Measurements from ENCODE around the gene BUB1. TPM values are rescaled to one million over a fixed set of nuclear protein-coding genes. Genes with fewer than 3 reads are reported as not detected.
"Not testable (repeated sequence)": the region's sequence is repeated elsewhere in the genome, so short reads cannot be mapped to it uniquely, and the experiment has no call there.

Gene BUB1
- total RNA-seq, 1 donor from 2014 or later = 7.8 TPM

DNA sequence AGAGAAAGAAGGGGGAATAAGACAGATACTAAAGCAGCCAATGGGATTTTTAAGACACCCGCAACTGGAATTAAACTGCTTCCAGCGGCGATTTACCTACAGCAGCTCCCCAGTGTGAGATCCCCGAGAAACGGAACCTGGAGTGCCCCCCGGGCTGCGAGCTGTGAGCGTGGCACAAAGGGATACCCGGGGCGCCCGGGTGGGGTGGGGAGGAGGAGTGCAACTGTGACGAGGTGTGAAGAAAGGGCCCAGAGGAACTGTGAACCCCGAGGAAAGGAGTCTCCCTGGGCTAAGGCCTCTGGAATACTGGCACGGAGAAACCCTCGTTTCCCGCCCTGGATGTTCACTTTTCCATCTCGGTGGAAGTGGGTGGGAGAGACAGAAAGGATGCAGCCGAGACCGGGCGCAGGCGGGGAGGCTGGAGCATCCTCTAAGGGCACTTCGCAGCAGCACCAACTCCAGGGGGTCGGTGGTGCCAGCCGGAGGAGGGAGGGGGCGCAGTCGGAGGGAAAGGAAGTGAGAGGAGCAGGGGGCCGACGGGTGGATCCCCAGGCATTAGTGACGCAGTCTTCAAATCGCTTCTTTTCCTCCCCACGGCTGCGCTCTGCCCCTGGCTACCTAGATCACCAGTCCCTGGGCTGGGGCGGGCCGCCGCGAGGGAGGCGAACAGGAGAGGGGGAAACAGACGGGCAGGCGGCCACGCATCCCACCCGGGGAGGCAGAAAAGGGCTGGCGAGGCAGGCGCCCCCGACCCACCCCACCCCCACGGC, 67.8 kb downstream of the BUB1 start:
- H3K4me1 ChIP-seq (ENCODE audit: control insufficient read depth in 3 of 3, insufficient read depth in 3 of 3, low read length in 3 of 3); H3K9me3 ChIP-seq (ENCODE audit: control insufficient read depth in 3 of 3, low read length in 3 of 3); H3K27me3 ChIP-seq (ENCODE audit: control insufficient read depth in 3 of 3, insufficient read depth in 3 of 3, low read length in 3 of 3); H3K9ac ChIP-seq (ENCODE audit: low read depth in 1 of 3, low read length in 3 of 3); H3K36me3 ChIP-seq (ENCODE audit: control insufficient read depth in 3 of 3, insufficient read depth in 3 of 3, low read length in 3 of 3); H3K4me3 ChIP-seq (ENCODE audit: low read length in 3 of 3); H3K27ac ChIP-seq (ENCODE audit: low read depth, low read length): not testable (repeated sequence)

DNA sequence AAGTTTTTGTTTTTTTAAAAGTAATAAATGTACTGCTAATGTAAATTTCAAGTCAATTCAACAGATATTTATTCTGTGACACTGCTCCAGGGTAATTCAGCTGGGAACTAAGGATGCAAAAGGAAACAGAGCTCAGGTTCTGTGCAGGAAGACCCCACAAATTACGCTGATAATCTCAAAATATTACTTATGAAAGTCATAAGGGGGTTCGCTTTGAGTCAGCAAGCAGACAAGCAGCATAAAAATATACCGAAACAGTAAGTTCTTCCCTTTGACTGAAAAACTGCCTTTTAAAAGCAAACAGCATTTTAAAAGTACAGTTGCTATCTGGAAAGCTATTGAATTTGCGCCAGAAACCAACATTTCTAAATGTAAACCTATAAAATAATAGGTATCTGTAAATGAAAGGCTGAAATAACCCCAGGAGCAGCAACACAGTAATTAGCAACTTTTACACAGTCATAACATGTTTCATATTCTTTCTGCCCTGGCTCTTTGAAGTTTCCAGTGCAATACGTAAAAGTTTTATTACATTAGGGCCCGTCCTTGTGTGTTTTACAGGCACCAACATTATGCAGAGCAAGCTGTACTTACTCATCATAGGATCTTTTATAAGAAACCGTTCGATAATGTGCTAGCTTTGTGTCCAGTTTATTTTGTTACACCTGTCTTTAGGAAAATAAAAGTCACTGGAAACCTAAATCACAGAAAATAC, 68.9 kb downstream of the BUB1 start:
- H3K27me3 ChIP-seq (ENCODE audit: control insufficient read depth in 3 of 3, insufficient read depth in 3 of 3, low read length in 3 of 3); H3K4me1 ChIP-seq (ENCODE audit: control insufficient read depth in 3 of 3, insufficient read depth in 3 of 3, low read length in 3 of 3); H3K9me3 ChIP-seq (ENCODE audit: control insufficient read depth in 3 of 3, low read length in 3 of 3); H3K36me3 ChIP-seq (ENCODE audit: control insufficient read depth in 3 of 3, insufficient read depth in 3 of 3, low read length in 3 of 3); H3K9ac ChIP-seq (ENCODE audit: low read depth in 1 of 3, low read length in 3 of 3); H3K4me3 ChIP-seq (ENCODE audit: low read length in 3 of 3); H3K27ac ChIP-seq (ENCODE audit: low read depth, low read length): not testable (repeated sequence)

DNA sequence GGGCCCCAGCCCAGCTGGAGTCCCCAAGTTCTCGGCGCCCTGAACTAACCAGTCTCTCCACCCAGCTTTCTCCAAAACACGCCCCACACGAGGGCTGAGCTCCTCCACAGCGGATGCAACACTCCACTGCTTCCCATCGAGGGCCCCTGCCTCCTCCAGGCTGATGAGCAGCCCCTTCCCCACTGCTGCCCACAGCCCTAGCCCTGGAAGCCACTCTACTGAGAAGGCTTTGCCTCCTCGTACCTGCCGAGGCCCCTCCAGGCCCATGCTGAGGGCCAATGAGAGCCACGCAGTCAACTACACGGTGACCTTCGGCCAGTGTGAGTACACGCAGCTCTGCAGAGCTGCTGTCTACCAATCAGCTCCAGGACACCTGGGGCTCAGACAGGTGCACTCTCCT, 72.8 kb downstream of the BUB1 start:
- not testable (repeated sequence) for H3K4me3 ChIP-seq (ENCODE audit: low read length in 3 of 3); H3K36me3 ChIP-seq (ENCODE audit: control insufficient read depth in 3 of 3, insufficient read depth in 3 of 3, low read length in 3 of 3); H3K4me1 ChIP-seq (ENCODE audit: control insufficient read depth in 3 of 3, insufficient read depth in 3 of 3, low read length in 3 of 3); H3K9me3 ChIP-seq (ENCODE audit: control insufficient read depth in 3 of 3, low read length in 3 of 3); H3K9ac ChIP-seq (ENCODE audit: low read depth in 1 of 3, low read length in 3 of 3); H3K27ac ChIP-seq (ENCODE audit: low read depth, low read length); H3K27me3 ChIP-seq (ENCODE audit: control insufficient read depth in 3 of 3, insufficient read depth in 3 of 3, low read length in 3 of 3)

DNA sequence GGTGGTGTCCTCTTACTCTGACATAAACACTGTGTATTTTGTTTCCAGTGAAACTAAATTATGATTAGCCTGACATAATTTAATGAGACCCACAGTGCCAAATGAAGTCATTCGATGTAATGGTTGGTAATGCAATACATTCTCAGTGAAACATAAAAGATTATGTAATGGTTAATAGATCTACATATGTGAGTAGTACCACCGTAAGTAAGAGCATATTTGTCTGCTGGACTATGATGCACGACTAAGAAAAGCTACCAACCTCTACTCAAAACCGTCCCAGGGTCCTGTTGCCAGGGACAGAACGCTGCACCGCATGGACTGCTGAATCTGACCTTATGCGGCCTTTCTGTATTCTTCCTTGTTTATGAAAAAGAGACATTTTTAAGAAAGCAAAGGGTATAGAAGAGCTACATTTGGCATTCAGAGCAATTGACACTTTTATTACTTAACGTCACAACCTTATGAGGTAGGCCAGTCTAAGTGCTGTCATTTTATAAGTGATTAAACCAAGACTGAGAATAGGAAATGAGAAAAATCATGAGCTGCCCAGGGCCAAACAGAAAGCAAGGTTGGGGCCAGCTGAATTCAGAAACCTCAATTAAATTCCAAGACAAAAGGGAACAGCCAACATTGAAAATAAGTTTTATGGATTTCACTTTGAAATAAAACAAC, 73.8 kb downstream of the BUB1 start:
- H3K4me1 ChIP-seq (ENCODE audit: control insufficient read depth in 3 of 3, insufficient read depth in 3 of 3, low read length in 3 of 3); H3K27me3 ChIP-seq (ENCODE audit: control insufficient read depth in 3 of 3, insufficient read depth in 3 of 3, low read length in 3 of 3); H3K4me3 ChIP-seq (ENCODE audit: low read length in 3 of 3); H3K36me3 ChIP-seq (ENCODE audit: control insufficient read depth in 3 of 3, insufficient read depth in 3 of 3, low read length in 3 of 3); H3K27ac ChIP-seq (ENCODE audit: low read depth, low read length); H3K9ac ChIP-seq (ENCODE audit: low read depth in 1 of 3, low read length in 3 of 3); H3K9me3 ChIP-seq (ENCODE audit: control insufficient read depth in 3 of 3, low read length in 3 of 3): not testable (repeated sequence)

DNA sequence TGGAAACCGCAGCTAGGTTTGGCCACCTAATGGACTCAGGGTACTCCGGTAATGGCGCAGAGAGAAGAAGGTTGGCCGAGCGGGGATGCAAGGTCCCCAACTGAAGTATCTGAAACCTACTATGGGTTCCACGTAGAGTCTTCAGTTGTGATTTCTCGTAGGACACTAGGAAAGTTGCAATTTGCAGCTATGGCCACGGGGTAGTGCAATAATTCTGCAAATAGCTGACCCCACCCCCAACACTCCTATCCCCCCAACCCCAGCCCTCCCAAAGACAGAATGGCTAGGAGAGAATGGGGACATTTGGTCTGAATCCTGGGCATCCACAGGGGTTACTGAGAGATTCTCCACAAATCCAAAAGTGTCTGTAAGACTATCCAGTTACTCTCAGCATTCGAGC, 75.7 kb downstream of the BUB1 start:
- not testable (repeated sequence) for H3K9ac ChIP-seq (ENCODE audit: low read depth in 1 of 3, low read length in 3 of 3); H3K9me3 ChIP-seq (ENCODE audit: control insufficient read depth in 3 of 3, low read length in 3 of 3); H3K4me1 ChIP-seq (ENCODE audit: control insufficient read depth in 3 of 3, insufficient read depth in 3 of 3, low read length in 3 of 3); H3K27ac ChIP-seq (ENCODE audit: low read depth, low read length); H3K4me3 ChIP-seq (ENCODE audit: low read length in 3 of 3); H3K27me3 ChIP-seq (ENCODE audit: control insufficient read depth in 3 of 3, insufficient read depth in 3 of 3, low read length in 3 of 3); H3K36me3 ChIP-seq (ENCODE audit: control insufficient read depth in 3 of 3, insufficient read depth in 3 of 3, low read length in 3 of 3)

DNA sequence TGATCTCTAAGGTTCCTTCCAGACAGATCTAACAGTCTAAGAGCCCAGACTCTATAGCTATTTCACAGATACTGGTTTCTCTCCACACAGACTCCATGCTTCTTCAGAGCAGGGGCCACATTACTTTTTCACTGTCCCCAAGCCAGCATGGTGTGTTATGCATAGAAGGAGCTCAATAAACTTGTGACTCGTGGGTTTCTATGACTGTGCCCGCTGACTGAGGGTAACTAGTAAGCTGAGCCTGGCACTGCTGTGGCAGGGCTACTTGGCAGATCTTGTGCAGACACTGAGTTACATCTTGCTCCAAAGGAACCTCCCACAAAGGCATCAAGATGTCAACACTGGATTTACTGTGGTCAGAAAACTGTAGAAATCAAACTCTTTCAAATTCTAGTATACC, 85.9 kb downstream of the BUB1 start:
- H3K27ac ChIP-seq (ENCODE audit: low read depth, low read length); H3K4me3 ChIP-seq (ENCODE audit: low read length in 3 of 3); H3K4me1 ChIP-seq (ENCODE audit: control insufficient read depth in 3 of 3, insufficient read depth in 3 of 3, low read length in 3 of 3); H3K27me3 ChIP-seq (ENCODE audit: control insufficient read depth in 3 of 3, insufficient read depth in 3 of 3, low read length in 3 of 3); H3K9me3 ChIP-seq (ENCODE audit: control insufficient read depth in 3 of 3, low read length in 3 of 3); H3K9ac ChIP-seq (ENCODE audit: low read depth in 1 of 3, low read length in 3 of 3); H3K36me3 ChIP-seq (ENCODE audit: control insufficient read depth in 3 of 3, insufficient read depth in 3 of 3, low read length in 3 of 3): not testable (repeated sequence)

DNA sequence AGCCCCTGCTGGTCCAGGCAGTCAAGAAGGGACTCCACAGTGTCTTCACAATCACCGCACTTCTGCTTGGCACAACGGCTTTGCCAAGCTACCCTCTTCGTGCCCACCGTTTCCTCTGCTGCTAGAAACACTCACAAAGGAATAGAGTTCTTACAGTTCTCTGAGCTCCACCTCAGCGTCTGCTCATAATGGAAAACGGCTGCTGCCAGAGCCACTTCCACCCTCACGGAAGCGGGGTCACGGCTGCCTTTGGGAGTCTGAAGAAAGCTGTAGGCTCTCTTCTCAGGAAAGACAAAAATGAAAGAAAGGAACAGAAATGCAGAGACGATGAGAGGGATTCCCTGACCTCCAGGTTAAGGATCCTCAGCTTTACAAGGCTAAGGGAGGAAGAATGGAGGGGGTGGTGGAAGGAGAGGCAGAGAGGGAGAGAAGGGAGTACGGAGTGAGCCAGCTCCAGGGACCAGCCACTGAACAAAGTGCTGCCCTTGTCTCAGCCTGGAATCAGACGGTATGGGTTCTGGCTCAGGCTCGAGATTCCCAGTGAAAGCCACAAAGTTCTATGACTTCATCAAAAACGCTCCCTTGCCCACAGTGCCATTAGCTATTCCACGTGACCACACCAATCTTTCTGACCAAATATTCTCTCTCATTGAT, 88.1 kb downstream of the BUB1 start:
- not testable (repeated sequence) for H3K36me3 ChIP-seq (ENCODE audit: control insufficient read depth in 3 of 3, insufficient read depth in 3 of 3, low read length in 3 of 3); H3K9ac ChIP-seq (ENCODE audit: low read depth in 1 of 3, low read length in 3 of 3); H3K27ac ChIP-seq (ENCODE audit: low read depth, low read length); H3K27me3 ChIP-seq (ENCODE audit: control insufficient read depth in 3 of 3, insufficient read depth in 3 of 3, low read length in 3 of 3); H3K4me1 ChIP-seq (ENCODE audit: control insufficient read depth in 3 of 3, insufficient read depth in 3 of 3, low read length in 3 of 3); H3K9me3 ChIP-seq (ENCODE audit: control insufficient read depth in 3 of 3, low read length in 3 of 3); H3K4me3 ChIP-seq (ENCODE audit: low read length in 3 of 3)

DNA sequence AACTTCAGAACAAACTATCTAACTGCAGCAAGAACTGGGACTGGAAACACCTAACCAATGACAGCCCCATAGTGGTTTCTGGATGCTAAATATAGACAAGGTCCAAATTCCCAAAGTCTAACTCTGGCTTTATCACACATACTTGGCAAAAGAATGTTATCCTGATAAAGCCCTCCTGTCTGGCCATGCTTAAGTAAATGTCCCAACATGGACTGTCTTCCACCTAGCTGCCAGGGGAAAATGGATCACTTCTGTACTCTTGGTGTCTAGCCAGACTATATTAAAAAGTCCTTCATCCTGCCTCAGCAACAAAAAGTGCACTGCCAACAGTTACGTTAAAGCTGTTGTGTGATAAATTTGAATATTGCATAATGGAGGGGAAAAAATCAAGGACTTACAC, 89.3 kb downstream of the BUB1 start:
- not testable (repeated sequence) for H3K27me3 ChIP-seq (ENCODE audit: control insufficient read depth in 3 of 3, insufficient read depth in 3 of 3, low read length in 3 of 3); H3K9me3 ChIP-seq (ENCODE audit: control insufficient read depth in 3 of 3, low read length in 3 of 3); H3K36me3 ChIP-seq (ENCODE audit: control insufficient read depth in 3 of 3, insufficient read depth in 3 of 3, low read length in 3 of 3); H3K4me3 ChIP-seq (ENCODE audit: low read length in 3 of 3); H3K9ac ChIP-seq (ENCODE audit: low read depth in 1 of 3, low read length in 3 of 3); H3K4me1 ChIP-seq (ENCODE audit: control insufficient read depth in 3 of 3, insufficient read depth in 3 of 3, low read length in 3 of 3); H3K27ac ChIP-seq (ENCODE audit: low read depth, low read length)
